ENCODE results near the gene CYB561. TPM values are rescaled to one million over a fixed set of nuclear protein-coding genes. Genes with fewer than 3 reads are reported as not detected.

CYB561 gene
- total RNA-seq, 2 donors from 2014 or later, result 13.4 to 13.7 TPM

DNA sequence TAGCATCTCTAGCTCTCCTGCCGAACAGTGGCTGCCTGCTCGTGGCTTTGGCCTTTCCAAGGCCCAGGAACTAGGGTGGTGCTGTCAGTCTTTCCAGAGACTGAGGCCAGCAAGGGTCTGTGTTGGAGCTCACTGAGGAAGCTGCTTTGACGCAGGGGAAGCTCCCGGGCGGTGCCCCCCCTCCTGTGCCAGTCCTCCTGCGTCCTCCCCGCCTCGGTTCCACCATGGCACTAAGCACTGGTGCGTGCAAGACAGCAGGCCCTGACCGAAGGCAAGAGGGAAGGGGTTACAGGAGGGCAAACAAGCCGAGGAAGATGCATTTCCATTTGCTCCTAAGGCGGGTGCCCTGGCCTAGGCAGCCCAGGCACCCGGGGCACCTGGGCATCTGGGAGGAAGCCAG lies 4.5 kb downstream of the CYB561 start:
- peaks cover 0 to 78% of the 10 kb centered on the region in 2 donors for H3K4me1 ChIP-seq
- no peak for DNase-seq (ENCODE audit: low spot score)
- no peaks in the 10 kb centered on the region for H3K36me3 ChIP-seq
- H3K4me3 ChIP-seq, result no peak overlapping the region
- no peaks in the 10 kb centered on the region for H3K27me3 ChIP-seq
- TF ChIP-seq, protein P1, sequence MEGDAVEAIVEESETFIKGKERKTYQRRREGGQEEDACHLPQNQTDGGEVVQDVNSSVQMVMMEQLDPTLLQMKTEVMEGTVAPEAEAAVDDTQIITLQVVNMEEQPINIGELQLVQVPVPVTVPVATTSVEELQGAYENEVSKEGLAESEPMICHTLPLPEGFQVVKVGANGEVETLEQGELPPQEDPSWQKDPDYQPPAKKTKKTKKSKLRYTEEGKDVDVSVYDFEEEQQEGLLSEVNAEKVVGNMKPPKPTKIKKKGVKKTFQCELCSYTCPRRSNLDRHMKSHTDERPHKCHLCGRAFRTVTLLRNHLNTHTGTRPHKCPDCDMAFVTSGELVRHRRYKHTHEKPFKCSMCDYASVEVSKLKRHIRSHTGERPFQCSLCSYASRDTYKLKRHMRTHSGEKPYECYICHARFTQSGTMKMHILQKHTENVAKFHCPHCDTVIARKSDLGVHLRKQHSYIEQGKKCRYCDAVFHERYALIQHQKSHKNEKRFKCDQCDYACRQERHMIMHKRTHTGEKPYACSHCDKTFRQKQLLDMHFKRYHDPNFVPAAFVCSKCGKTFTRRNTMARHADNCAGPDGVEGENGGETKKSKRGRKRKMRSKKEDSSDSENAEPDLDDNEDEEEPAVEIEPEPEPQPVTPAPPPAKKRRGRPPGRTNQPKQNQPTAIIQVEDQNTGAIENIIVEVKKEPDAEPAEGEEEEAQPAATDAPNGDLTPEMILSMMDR (IDR thresholded peaks at IDR 0.05), result no peak
- no peaks in the 10 kb centered on the region for H3K9me3 ChIP-seq
- peak overlapping the region; percentile 39 to 81 for H3K27ac ChIP-seq

DNA sequence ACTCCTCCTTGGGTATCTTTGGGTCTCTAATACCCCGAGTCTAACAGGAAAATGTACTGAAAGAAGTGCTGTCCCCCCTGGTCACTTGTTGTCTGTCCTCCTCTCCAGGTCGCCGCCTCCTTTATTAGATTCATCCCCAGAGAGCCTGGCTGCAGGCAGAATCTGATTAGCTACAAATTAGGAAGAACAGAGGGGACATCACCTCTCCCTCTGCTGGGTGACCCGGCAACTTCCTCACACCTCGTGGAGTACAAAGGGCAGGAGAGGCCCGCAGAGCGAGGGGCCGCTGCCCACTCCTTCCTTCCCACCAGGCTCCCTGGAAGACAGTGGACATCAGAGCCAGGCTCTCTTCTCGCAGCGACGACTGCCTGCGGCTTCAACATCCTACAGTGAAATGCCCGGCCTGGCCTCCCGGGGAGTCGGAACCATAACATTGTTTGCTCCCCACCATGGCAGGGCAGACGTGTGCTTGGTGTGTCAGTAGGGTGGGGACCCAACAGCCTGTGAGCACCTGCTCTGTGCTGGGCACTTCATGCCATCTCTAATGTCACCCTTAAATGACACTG lies 5.3 kb downstream of the CYB561 start:
- DNase-seq (ENCODE audit: low spot score), result no peak
- Histone ChIP-seq H3K4me3 (no peak overlapping the region), H3K4me1 (peaks cover 0 to 80% of the 10 kb centered on the region in 2 donors), H3K27ac (peak overlapping the region; percentile 64 to 81), H3K9me3 (no peaks in the 10 kb centered on the region), H3K36me3 (no peaks in the 10 kb centered on the region), H3K27me3 (no peaks in the 10 kb centered on the region)
- TF ChIP-seq, protein P1 (IDR thresholded peaks at IDR 0.05), result no peak

DNA sequence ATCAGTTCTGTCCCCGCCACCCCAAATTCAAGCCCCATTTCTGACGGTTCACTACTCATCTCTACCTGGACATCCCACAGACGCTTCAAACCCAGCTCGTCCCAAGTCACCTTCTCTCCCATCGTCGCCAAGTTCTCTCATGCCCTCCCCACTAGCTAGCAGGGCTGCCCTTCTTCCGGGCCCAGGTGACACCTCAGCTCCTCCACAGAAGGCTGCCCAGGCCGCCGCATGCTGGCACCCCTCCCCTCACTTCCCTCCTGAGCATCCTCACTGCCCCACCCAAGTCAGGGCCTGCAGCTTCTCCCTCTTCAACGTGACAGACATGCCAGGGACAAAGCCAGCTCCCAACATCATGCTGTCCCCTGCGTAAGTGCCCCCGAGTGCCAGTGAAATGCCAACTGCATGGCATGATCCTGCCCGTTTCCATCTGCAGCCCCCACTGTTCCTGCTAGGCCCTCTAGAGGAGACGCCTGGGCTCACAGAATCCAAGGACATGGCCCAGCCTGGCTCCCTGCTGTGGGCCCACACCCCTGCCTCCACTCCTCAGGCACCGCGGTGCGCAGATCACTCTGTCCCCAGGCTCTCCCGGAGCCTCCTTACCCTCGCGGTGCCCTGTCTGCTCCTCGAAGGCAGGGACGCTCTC lies 5.9 kb downstream of the CYB561 start:
- Histone ChIP-seq H3K9me3 (no peaks in the 10 kb centered on the region), H3K4me3 (peak overlapping the region in 1 of 2 donors; percentile 13), H3K27ac (peak overlapping the region; percentile 64 to 81), H3K27me3 (no peaks in the 10 kb centered on the region), H3K36me3 (no peaks in the 10 kb centered on the region), H3K4me1 (peaks cover 0 to 80% of the 10 kb centered on the region in 2 donors)
- TF ChIP-seq, protein P1 (IDR thresholded peaks at IDR 0.05), result peak in 1 of 2 donors; percentile 33
- DNase-seq (ENCODE audit: low spot score), result no peak

DNA sequence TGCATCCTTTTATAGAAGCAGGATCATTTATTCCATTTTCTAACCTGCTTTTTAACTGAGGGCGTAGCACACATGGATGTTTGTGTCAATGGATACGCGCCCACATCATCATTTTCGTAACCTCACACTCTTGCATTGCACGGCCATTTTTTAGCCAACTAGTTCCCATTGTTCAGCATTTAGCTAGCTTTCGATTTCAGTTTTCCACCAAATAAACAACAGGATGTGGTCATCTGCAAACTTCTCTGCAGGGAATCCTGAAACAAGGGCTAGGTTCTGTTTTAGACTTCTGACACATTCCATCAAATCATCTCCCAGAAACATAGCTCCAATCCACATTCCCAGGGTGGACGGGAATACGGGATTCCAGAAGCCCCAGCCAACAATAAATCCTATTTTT lies 6.4 kb downstream of the CYB561 start:
- peak overlapping the region in 1 of 2 donors; percentile 13 for H3K4me3 ChIP-seq
- peak overlapping the region; percentile 64 to 81 for H3K27ac ChIP-seq
- no peaks in the 10 kb centered on the region for H3K36me3 ChIP-seq
- DNase-seq (ENCODE audit: low spot score), result no peak
- no peaks in the 10 kb centered on the region for H3K27me3 ChIP-seq
- no peaks in the 10 kb centered on the region for H3K9me3 ChIP-seq
- H3K4me1 ChIP-seq, result peaks cover 0 to 82% of the 10 kb centered on the region in 2 donors
- TF ChIP-seq, protein P1 (IDR thresholded peaks at IDR 0.05), result no peak

DNA sequence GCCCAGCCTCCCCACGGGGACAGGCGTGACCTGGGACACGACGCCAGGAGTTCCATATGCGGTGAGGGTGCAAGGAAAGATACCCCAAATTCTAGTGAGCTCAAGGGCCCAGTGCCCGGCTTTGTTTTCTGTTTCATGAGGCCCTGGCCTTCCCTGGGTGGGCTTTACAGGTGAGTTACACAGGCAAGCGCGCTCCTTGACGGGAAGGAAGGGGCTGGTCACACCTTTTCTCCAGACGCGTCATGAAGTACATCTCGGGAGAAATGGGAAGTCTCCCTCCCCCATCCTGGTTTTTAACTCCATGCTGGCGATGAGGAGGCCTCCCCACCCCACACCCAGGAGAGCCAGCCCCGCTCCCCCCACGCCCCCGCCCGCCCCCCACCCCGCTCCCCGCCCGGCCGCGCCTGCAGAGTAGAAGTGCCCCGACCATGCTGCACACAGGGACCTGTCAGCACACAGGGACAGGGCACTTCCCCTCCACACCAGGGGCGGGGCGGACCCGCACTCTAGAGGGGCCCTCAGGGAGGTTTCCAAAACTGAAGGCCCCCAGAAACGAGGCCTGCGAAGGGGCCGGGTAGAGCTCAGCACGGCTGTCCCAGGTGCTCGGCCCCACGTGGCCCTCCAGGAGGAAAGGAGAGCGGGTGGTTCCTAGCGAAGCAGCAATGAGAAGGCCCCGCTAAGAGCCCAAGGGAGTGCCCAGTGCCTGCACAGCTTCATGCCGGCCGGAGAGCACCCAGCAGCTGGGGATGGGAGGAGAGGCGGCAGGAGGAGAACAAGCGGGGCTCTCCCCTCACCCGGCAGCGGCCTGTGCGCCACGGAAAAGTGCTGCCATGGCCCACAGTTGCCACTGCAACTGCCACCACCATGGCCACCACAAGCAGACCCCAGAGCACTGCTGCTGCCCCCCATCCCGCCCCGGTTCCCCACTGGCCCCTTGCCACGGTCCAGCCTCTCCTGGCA lies 7.7 kb downstream of the CYB561 start:
- Histone ChIP-seq H3K9me3 (no peaks in the 10 kb centered on the region), H3K27me3 (no peaks in the 10 kb centered on the region), H3K36me3 (no peaks in the 10 kb centered on the region), H3K4me3 (peak overlapping the region in 1 of 2 donors; percentile 15), H3K27ac (peak overlapping the region in 1 of 2 donors; percentile 64), H3K4me1 (peaks cover 0 to 93% of the 10 kb centered on the region in 2 donors)
- TF ChIP-seq, protein P1 (IDR thresholded peaks at IDR 0.05), result no peak
- DNase-seq (ENCODE audit: low spot score), result no peak

All from right atrium auricular region (tissue), 2 donors.